H54 (cell line): ENCODE measurements around the gene NEU2.

Experiments used
- DNase-seq: peaks from one replicate; pipeline ENCODE4 v3.0.0; 2011; ENCODE audit warnings: low spot score, mixed read lengths; ENCODE audit not compliant: insufficient read length
- FAIRE-seq: peaks from 3 replicates; lab custom pipeline; 2011; peaks lifted over from hg19 to GRCh38; lab: Jason Lieb, UNC
- POLR2A ChIP-seq: IDR thresholded peaks from 2 replicates; pipeline ENCODE4 v1.6.1; 2011; ENCODE audit warnings: low read depth, mild to moderate bottlenecking, low read length

NEU2 gene

GRCh38 chr2:233003658-233004555, 28.6 kb upstream of the NEU2 start:
- DNase-seq (no peak), FAIRE-seq (no peak)
- no peak for TF ChIP-seq POLR2A

DNA sequence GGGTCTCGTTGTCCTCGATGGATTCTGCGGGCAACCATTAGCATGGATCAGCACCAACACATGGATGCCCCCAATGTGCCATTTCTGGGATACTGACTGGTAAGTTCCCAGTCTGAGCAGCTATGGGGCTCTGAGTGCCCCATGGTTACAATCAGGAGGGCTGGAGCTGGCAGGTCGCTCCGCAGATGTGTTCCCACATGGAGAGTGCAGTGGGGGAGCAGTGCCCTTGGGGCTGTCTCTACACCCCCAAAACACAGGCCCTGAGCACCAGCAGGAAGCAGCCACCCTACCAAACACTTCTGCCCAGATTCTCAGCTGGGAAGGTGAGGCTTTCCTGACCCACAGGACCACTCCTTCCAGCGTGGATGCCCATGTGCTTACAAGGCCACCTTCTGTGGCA, 27.4 kb upstream of the NEU2 start:
- TF ChIP-seq POLR2A = no peak
- FAIRE-seq (no peak), DNase-seq (no peak)

- DNase-seq (no peak), FAIRE-seq (no peak)
- no peak for TF ChIP-seq POLR2A
Measured at GRCh38 chr2:233006648-233007047, 25.8 kb upstream of the NEU2 start.

DNA sequence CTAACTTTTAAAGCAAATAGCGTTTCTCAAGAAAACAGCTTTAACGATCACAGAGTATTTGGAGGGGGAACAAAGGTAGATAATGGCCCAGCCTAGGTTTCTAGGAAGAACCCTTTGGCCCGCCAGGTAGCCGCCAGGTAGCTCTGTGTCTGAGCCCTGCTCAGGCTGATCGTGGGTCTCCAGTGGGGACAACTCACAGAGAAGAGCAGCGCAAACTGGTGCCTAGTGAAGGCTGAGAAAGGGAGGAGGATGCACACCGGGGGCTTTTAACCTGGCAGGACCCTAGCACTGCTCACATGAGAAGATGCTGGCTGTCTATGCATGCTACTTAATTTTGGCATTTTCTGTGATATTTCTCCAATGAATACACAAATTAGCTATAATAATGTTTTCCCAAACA, 25.2 kb upstream of the NEU2 start:
- no peak for TF ChIP-seq POLR2A
- no peak for DNase-seq
- FAIRE-seq = no peak

DNA sequence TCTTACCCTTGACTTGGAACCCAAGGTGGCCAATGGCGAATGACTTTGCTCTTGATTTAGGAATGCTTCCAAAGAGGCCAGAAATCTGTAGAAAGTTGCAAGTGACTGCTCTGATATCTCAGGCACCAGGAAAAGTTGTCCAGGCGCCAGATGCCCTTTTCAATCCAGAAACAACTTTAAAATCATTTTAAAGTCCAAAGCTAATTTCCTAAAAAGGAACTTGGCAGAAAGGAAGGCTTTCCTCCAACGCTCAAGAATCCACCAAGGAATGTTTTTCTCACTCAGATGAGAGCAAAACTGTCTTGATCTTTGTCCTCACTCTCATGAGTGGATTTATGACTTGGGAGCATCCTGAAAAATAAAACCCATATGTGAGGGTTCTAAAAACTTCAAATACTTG, 24.7 kb upstream of the NEU2 start:
- TF ChIP-seq POLR2A = no peak
- DNase-seq (no peak), FAIRE-seq (no peak)

DNA sequence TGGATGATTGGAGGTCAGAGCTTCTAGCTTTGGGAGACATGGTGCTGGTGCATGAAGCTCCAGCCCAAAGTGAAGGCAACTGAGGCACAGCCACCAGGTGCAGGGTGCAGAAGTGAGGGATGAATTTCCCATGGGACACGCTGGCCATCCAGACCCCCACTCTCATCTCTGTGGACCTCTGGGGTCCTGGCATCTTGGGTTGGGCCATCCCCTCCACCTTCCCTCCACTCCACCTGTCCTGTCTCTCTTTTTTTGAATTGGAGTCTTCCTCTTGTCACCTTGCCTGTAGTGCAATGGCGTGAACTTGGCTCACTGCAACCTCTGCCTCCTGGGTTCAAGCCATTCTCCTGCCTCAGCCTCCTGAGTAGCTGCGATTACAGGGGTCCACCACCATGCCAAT, 22.8 kb upstream of the NEU2 start:
- no peak for TF ChIP-seq POLR2A

DNA sequence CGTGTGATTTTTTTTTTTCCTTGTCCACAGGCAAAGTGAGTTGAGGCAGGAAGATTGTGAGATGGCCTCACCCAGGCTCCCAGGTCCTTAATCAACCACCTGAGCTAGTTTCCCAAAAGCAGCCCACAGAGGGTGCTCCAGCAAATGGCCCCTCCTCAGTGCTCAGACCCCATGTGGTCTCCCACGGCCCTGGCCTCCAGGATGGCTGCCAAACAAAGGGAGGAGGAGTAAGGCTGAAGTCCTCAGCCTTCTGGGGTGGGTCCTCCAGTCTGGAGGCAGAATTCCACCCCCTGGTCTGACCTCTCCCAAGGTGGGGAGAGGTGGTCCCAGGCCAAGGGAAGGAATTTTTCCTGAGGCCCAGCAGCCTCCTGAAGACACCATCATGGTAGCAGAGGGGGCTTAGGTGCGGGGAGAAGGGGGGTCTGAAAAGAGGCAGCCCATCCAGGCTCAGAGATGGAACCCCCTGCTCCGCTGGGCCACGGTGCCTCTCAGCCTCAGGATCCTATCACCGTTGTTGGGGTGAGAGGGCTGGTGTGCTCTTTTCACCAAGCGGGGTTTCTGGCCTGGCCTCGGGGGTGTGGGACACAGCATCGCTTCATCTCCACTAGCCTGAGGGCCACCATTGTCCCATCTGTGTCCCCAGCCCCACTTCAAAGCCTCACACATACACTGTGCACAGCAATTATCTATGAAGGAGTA, 21.8 kb upstream of the NEU2 start:
- FAIRE-seq = no peak
- no peak for DNase-seq
- no peak for TF ChIP-seq POLR2A

More for the DNA sequence above, 22.8 kb upstream of the NEU2 start:
- no peak for DNase-seq
- FAIRE-seq = no peak

GRCh38 chr2:233011268-233011650, 21.2 kb upstream of the NEU2 start:
- no peak for TF ChIP-seq POLR2A
- DNase-seq (no peak), FAIRE-seq (no peak)

GRCh38 chr2:233011702-233012131, 20.8 kb upstream of the NEU2 start:
- TF ChIP-seq POLR2A = no peak
- FAIRE-seq (no peak), DNase-seq (no peak)

- TF ChIP-seq POLR2A = no peak
- no peak for FAIRE-seq
- no peak for DNase-seq
Measured at GRCh38 chr2:233012301-233012971, 20.0 kb upstream of the NEU2 start.

- DNase-seq (no peak), FAIRE-seq (no peak)
- no peak for TF ChIP-seq POLR2A
Measured at GRCh38 chr2:233013027-233013461, 19.4 kb upstream of the NEU2 start, which contains the start of gene NGEF. TSS of gene NGEF (minus strand) at chr2:233013256. CDS start at chr2:232974890, 38,366 bp downstream.

- FAIRE-seq (no peak), DNase-seq (no peak)
- no peak for TF ChIP-seq POLR2A
Measured at GRCh38 chr2:233013650-233014049, 18.8 kb upstream of the NEU2 start.

- FAIRE-seq (no peak), DNase-seq (no peak)
- TF ChIP-seq POLR2A = no peak
Measured at GRCh38 chr2:233015019-233015645, 17.3 kb upstream of the NEU2 start.
